GM18511 (cell line): Measurements from ENCODE around the gene SFXN5.

Experiments used
- ATAC-seq: cut with Tn5 transposase; IDR thresholded peaks from one replicate; pipeline ENCODE4 v1.9.1; 2021; ENCODE audit warnings: mild to moderate bottlenecking, moderate library complexity; ENCODE audit not compliant: unreplicated experiment

The SFXN5 gene

GRCh38 chr2:73053316-73054114 is 18.0 kb downstream of the SFXN5 start:
- ATAC-seq: no peak

GRCh38 chr2:73050121-73050545 is 21.4 kb downstream of the SFXN5 start:
- no peak for ATAC-seq

GRCh38 chr2:73043929-73044832 is 27.3 kb downstream of the SFXN5 start:
- ATAC-seq: no peak

GRCh38 chr2:73043276-73043675 is 28.2 kb downstream of the SFXN5 start:
- no peak for ATAC-seq

DNA sequence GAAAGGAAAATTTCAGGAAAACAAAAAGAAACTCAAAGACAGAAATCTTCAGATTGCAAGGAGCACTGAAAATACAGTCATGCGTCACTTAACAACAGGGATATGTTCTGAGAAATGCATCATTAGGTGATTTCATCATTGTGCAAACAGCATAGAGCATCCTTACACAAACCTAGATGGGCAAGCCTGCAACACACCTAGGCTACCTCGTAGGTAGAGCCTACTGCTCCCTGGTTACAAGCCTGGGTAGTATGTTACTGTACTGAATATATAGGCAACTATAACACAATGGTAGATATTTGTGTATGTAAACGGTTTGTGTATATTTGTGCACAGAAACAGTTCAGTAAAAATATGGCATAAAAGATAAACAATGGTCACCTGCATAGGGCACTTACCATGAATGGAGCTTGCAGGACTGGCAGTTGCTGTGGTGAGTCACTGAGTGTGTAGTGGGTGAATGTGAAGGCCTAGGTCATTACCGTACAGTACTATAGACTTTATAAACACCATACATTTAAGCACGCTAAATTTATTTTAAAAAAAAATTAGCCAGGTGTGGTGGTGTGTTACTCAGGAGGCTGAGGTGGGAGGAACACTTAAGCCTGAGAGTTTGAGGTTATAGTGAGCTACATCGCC is 33.4 kb downstream of the SFXN5 start:
- ATAC-seq: no peak

- no peak for ATAC-seq
Measured at GRCh38 chr2:73036766-73037165, 34.7 kb downstream of the SFXN5 start.

GRCh38 chr2:73035899-73036711 is 35.4 kb downstream of the SFXN5 start:
- no peak for ATAC-seq

DNA sequence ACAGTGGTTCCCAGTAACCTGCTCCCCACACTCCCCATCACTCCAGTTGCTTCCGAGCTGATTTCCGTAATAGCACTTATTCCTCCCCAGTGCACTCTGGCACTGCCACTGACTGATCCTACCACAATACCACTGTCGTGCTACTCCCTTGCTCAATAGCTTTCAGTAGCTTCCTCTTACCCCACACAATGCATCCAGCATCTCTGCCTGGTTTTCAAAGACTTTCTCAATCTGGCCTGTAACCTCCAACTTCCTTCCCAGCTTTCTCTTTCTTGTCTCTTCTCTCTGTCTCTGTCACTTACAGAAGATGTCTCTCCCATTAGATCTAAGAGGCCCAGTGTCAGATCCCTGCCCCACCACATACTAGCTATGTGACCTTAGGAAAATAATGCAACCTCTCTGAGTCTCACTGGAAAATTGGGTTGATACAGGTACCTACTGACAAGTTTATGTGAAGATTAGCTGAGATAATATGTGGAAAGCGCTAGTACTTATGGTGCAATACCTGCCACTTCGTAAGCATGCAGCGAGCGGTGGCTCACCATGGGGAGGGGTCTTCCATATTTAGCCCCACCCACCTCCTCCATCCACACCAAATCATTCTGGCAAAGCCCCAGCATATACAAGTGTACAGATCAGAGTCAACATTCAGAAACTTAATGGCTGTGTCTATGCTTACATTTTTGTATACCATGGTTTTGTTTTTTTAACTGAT is 36.7 kb downstream of the SFXN5 start:
- no peak for ATAC-seq

DNA sequence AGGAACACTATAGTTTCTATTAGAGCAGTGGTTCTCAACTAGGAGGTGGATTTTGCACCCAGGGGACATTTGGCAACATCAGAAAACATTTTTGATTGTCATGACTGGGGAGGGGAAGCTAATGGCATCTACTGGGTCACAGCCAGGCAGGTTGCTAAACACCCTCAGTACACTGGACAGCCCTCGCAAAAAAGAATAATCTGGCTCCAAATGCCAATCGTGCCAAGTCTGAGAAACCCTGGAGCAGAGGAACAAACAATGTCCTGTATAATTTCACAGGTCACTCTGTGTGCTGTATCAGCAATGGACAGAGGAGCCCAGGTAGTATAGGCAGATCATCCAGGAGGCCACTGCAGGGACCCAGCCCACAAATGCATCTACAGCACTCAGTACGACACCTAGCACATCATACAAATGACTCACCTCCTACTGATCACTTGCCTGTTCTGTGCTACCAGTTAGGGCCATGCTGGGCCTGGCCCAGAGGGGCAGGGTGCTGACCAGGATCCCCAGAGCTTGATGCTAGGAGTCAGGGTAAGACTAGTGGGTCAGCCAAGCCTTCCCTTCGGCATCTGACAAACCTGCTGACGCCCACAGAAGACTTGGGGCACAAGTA is 37.6 kb downstream of the SFXN5 start:
- ATAC-seq: no peak

- ATAC-seq: no peak
Measured at GRCh38 chr2:73033142-73033765, 38.3 kb downstream of the SFXN5 start.

DNA sequence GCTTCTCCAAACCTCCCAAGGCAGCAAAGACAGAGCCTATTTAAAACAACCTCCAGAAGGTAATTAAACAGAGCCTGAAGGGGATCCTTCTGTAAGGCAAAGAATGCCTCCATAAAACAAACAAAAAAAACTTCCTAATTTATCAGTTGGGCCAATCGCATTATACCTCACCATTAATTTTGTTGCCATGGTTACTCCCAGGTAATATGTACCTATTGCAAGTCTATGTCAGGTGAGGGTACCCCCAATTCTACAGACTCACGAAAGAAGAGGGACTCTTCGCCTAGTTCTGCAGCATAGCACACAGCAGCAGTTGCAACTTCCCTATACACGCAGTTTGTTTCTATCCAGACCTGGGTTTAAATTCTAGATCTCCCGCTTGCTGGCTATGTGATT is 38.8 kb downstream of the SFXN5 start:
- ATAC-seq: no peak

GRCh38 chr2:73031725-73032701 is 39.5 kb downstream of the SFXN5 start:
- ATAC-seq: no peak

GRCh38 chr2:73031095-73031678 is 40.3 kb downstream of the SFXN5 start:
- no peak for ATAC-seq

- no peak for ATAC-seq
Measured at GRCh38 chr2:73028841-73029240, 42.7 kb downstream of the SFXN5 start.

- ATAC-seq: no peak
Measured at GRCh38 chr2:73027340-73027739, 44.2 kb downstream of the SFXN5 start.

DNA sequence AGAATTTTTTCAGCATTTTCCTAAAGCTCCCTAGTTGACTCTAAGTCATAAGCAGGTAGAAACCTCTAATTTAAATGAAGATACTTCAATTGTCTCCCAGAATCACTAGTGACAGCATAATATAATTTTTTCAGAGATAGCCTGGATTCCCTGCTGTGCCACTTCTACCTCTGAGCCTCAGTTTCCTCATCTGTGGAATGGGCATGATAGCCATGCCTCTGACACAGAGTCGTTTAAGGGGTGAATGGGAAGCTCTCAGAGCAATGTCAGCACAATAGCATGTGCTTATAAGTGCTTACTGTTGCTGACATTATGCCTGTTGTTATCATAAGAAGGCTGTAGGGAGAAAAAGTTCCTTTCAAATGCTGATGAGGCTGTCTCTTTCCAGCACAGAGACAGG is 48.0 kb downstream of the SFXN5 start:
- ATAC-seq: no peak

DNA sequence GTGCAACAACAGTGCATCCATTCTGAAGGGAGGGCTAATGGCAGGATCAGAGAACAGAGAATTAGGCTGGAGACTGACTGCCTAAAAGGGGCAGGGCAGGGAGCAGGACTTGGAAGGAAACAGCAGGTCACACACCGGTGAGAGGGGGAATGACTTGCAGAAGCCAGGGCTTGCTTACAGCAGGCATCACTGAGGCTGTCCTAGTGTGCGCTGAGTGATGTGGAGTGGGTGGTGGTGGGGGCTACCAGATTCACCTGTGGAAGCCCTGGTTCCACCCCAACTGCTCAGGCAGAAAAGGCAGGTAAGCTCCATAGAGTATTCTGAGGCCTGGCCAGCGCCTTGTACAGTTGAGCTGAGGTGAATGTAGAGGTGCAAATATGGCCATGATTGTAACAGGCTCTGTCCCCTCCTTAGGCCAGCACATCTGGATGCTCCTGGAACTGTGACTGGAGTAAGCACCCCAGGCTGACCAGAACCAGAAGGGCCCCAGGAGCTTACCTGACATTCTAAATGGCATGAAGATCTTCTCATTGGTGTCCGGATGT is 49.4 kb downstream of the SFXN5 start:
- ATAC-seq: no peak
